NCI-H748 treated with DMSO at 0.1 percent for 48 hours (cell line): ENCODE results near the gene AGRP.
"Not testable (repeated sequence)": the region's sequence is repeated elsewhere in the genome, so short reads cannot be mapped to it uniquely, and the experiment has no call there.

Experiments
- DNase-seq: peaks from one replicate; lab custom pipeline; 2025; lab: John Stamatoyannopoulos, UW

The AGRP gene

GRCh38 chr16:67504031-67505021 is 21.0 kb upstream of the AGRP start:
- peak; percentile 11 for DNase-seq

- DNase-seq, result no peak
Measured at GRCh38 chr16:67499106-67499505, 15.8 kb upstream of the AGRP start.

- DNase-seq, result no peak
Measured at GRCh38 chr16:67490335-67491096, 7.2 kb upstream of the AGRP start.

GRCh38 chr16:67489401-67490083 is 6.2 kb upstream of the AGRP start:
- DNase-seq, result no peak

- DNase-seq, result not testable (repeated sequence)
Measured at GRCh38 chr16:67487561-67487960, 4.2 kb upstream of the AGRP start.

- no peak for DNase-seq
Measured at GRCh38 chr16:67486805-67487204, 3.5 kb upstream of the AGRP start.

- no peak for DNase-seq
Measured at GRCh38 chr16:67483731-67484525, 581 bp upstream of the AGRP start.

- DNase-seq, result no peak
Measured at GRCh38 chr16:67482233-67482924, 968 bp downstream of the AGRP start.

GRCh38 chr16:67481561-67482232 is 1.6 kb downstream of the AGRP start:
- no peak for DNase-seq

- DNase-seq, result peak; percentile 85
Measured at GRCh38 chr16:67480833-67481560, 2.4 kb downstream of the AGRP start, which contains the start of gene ATP6V0D1. Gene ATP6V0D1 (minus strand): TSS chr16:67481157. CDS start chr16:67481086, 71 bp downstream.

- no peak for DNase-seq
Measured at GRCh38 chr16:67477960-67478554, 5.3 kb downstream of the AGRP start.

- DNase-seq, result no peak
Measured at GRCh38 chr16:67474551-67475455, 8.5 kb downstream of the AGRP start.

- DNase-seq, result no peak
Measured at GRCh38 chr16:67471758-67472384, 11.5 kb downstream of the AGRP start.

- DNase-seq, result no peak
Measured at GRCh38 chr16:67470359-67470758, 13.0 kb downstream of the AGRP start.

GRCh38 chr16:67468731-67469130 is 14.6 kb downstream of the AGRP start:
- no peak for DNase-seq

GRCh38 chr16:67466581-67466980 is 16.8 kb downstream of the AGRP start:
- no peak for DNase-seq

GRCh38 chr16:67464565-67464964 is 18.8 kb downstream of the AGRP start:
- DNase-seq, result no peak

GRCh38 chr16:67463691-67464090 is 19.7 kb downstream of the AGRP start:
- DNase-seq, result no peak
